Neural progenitor cell (in vitro differentiated cells): ENCODE measurements around the gene LDAH.

ENCODE experiments used
- EZH2 ChIP-seq: fragments of 200-600 bp; sonication (generic); IDR thresholded peaks from 2 replicates; pipeline ENCODE4 v1.6.1; 2017; ENCODE audit warnings: antibody characterized with exemption, mild to moderate bottlenecking, moderate library complexity
- EZH2phosphoT487 ChIP-seq: fragments of 200-600 bp; sonication (generic); IDR thresholded peaks from 2 replicates; pipeline ENCODE4 v1.6.1; 2017; ENCODE audit warnings: antibody characterized with exemption
- TF ChIP-seq, protein P1 (sequence below): fragments of 200-600 bp; sonication (generic); IDR thresholded peaks from 2 replicates; pipeline ENCODE4 v1.5.1; 2017; ENCODE audit warnings: antibody characterized with exemption, mild to moderate bottlenecking

DNA sequence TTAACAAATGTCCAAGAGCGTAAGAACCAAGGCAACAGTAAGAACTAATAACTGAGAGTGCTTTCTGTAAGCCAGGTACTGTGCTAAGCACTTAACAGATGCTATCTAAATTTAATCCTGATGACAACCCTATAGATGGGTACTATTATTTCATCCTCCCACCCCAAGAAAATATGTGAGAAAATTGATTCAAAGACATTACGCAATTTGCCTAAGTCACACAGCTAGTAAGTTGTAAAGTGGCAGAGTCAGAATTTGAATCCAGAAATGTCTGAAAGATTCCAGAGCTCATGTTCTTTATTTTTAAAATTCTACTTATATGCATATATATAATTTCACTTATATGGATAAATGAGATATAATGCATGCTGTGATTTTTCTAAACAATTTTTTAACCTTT lies 10.1 kb downstream of the LDAH start:
- TF ChIP-seq, protein P1, sequence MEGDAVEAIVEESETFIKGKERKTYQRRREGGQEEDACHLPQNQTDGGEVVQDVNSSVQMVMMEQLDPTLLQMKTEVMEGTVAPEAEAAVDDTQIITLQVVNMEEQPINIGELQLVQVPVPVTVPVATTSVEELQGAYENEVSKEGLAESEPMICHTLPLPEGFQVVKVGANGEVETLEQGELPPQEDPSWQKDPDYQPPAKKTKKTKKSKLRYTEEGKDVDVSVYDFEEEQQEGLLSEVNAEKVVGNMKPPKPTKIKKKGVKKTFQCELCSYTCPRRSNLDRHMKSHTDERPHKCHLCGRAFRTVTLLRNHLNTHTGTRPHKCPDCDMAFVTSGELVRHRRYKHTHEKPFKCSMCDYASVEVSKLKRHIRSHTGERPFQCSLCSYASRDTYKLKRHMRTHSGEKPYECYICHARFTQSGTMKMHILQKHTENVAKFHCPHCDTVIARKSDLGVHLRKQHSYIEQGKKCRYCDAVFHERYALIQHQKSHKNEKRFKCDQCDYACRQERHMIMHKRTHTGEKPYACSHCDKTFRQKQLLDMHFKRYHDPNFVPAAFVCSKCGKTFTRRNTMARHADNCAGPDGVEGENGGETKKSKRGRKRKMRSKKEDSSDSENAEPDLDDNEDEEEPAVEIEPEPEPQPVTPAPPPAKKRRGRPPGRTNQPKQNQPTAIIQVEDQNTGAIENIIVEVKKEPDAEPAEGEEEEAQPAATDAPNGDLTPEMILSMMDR, result no peak
- TF ChIP-seq EZH2phosphoT487, result no peak
- no peak for TF ChIP-seq EZH2
